DND-41 (cell line): Measurements from ENCODE around the gene DCC.

Experiments used
- EZH2 ChIP-seq: IDR thresholded peaks from 3 replicates; pipeline ENCODE4 v1.6.1; 2012; ENCODE audit warnings: borderline replicate concordance, low read depth, mild to moderate bottlenecking, moderate library complexity, low read length, inconsistent platforms; ENCODE audit not compliant: severe bottlenecking
- TF ChIP-seq, protein P1 (sequence below): IDR thresholded peaks from 2 replicates; pipeline ENCODE4 v1.5.1; 2012; ENCODE audit warnings: borderline replicate concordance, low read length, moderate library complexity, mild to moderate bottlenecking; ENCODE audit not compliant: poor library complexity, severe bottlenecking; ENCODE audit errors: extremely low read depth

DNA sequence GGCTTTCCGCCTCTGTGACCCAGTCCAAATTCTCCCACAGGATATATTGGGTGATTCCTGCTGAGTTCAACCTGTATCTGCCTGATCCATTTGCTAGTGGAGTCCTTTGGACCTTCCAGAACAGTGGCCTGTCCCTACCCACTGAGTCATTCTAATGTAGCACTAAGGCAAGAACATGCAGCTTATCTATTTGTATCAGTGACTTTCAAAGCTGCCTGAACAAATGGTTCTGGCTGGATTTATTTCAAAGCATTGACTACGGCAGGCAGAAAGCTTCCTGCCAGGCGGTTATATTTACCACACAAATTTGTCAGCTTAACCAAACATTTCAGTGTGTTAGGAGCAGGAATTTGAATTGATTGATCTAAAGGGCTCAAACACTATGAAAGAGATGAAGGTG is 613.4 kb downstream of the DCC start:
- TF ChIP-seq, protein P1, sequence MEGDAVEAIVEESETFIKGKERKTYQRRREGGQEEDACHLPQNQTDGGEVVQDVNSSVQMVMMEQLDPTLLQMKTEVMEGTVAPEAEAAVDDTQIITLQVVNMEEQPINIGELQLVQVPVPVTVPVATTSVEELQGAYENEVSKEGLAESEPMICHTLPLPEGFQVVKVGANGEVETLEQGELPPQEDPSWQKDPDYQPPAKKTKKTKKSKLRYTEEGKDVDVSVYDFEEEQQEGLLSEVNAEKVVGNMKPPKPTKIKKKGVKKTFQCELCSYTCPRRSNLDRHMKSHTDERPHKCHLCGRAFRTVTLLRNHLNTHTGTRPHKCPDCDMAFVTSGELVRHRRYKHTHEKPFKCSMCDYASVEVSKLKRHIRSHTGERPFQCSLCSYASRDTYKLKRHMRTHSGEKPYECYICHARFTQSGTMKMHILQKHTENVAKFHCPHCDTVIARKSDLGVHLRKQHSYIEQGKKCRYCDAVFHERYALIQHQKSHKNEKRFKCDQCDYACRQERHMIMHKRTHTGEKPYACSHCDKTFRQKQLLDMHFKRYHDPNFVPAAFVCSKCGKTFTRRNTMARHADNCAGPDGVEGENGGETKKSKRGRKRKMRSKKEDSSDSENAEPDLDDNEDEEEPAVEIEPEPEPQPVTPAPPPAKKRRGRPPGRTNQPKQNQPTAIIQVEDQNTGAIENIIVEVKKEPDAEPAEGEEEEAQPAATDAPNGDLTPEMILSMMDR = no peak
- TF ChIP-seq EZH2 = no peak
